H1 (cell line): Measurements from ENCODE around the gene MLLT11. TPM values are rescaled to one million over a fixed set of nuclear protein-coding genes. Genes with fewer than 3 reads are reported as not detected.

ENCODE experiments used
- CTCF ChIA-PET: fragments of 300-600 bp; sonication (Branson Sonifier 250); formaldehyde crosslinking; loops from one replicate; lab custom pipeline; 2021; ENCODE audit not compliant: partially characterized antibody; lab: Charles Lee
- POLR2A ChIA-PET: fragments of 300-600 bp; sonication (Branson Sonifier 250); formaldehyde crosslinking; loops from one replicate; lab custom pipeline; 2021; ENCODE audit warnings: inconsistent platforms; ENCODE audit not compliant: partially characterized antibody; lab: Charles Lee
- DNase-seq, 2 experiments: peaks; one replicate each; pipeline versions ENCODE4 v3.0.0 to v3.0.0-alpha.2; 2010 to 2022; ENCODE audit warnings: low spot score in 2 of 2, low read depth in 1 of 2, mixed read lengths in 1 of 2
- FAIRE-seq: peaks from 2 replicates; lab custom pipeline; 2011; peaks lifted over from hg19 to GRCh38; lab: Jason Lieb, UNC
- H2AFZ ChIP-seq: 2 replicates; pipeline ENCODE4 v1.8.1; 2012; ENCODE audit warnings: low read length, inconsistent platforms
- H2AK5ac ChIP-seq: 2 replicates; pipeline ENCODE4 v1.6.1; 2013; ENCODE audit warnings: low read depth, low read length
- H2BK120ac ChIP-seq: replicated peaks from 2 replicates; pipeline ENCODE3; 2013; ENCODE audit warnings: low read depth, low read length, inconsistent platforms
- H2BK12ac ChIP-seq: 2 replicates; pipeline ENCODE4 v1.6.1; 2013; ENCODE audit warnings: low read depth, low read length
- H2BK15ac ChIP-seq: 2 replicates; pipeline ENCODE4 v1.6.1; 2013; ENCODE audit warnings: low read length
- H2BK20ac ChIP-seq: 2 replicates; pipeline ENCODE4 v1.6.1; 2013; ENCODE audit warnings: low read length
- H2BK5ac ChIP-seq: 2 replicates; pipeline ENCODE4 v1.6.1; 2013; ENCODE audit warnings: low read depth, low read length
- H3K14ac ChIP-seq: 2 replicates; pipeline ENCODE4 v1.6.1; 2013; ENCODE audit warnings: inconsistent platforms; ENCODE audit not compliant: insufficient read length
- H3K18ac ChIP-seq: 2 replicates; pipeline ENCODE4 v1.6.1; 2013; ENCODE audit warnings: low read length; ENCODE audit errors: extremely low read depth
- H3K23ac ChIP-seq: 2 replicates; pipeline ENCODE4 v1.6.1; 2013; ENCODE audit warnings: inconsistent platforms; ENCODE audit not compliant: insufficient read length
- H3K23me2 ChIP-seq: 2 replicates; pipeline ENCODE4 v1.6.1; 2013; ENCODE audit warnings: low read depth, low read length
- H3K27ac ChIP-seq: 2 replicates; pipeline ENCODE4 v1.6.1; 2011; ENCODE audit warnings: low read depth, low read length, inconsistent platforms
- H3K27me3 ChIP-seq, 4 experiments: replicated peaks in 1 of 4; 1 replicate in 1 of 4; 2 replicates in 3 of 4; pipeline versions ENCODE4 v1.6.1 to v1.8.1; 2011 to 2013; ENCODE audit warnings: low read length in 3 of 4, mild to moderate bottlenecking in 3 of 4, inconsistent platforms in 2 of 4, mixed read lengths in 2 of 4, moderate library complexity in 1 of 4; ENCODE audit not compliant: control insufficient read depth in 3 of 4, insufficient read depth in 3 of 4; ENCODE audit errors: extremely low read depth in 1 of 4
- H3K36me3 ChIP-seq, 4 experiments: 2 replicates each; pipeline versions ENCODE4 v1.6.1 to v1.8.1; 2011 to 2013; ENCODE audit warnings: mild to moderate bottlenecking in 4 of 4, low read length in 3 of 4, moderate library complexity in 2 of 4, control low read depth in 1 of 4, inconsistent platforms in 1 of 4; ENCODE audit not compliant: insufficient read depth in 4 of 4, control insufficient read depth in 2 of 4
- H3K4ac ChIP-seq: replicated peaks from 2 replicates; pipeline ENCODE3; 2013; ENCODE audit warnings: low read length, low read depth, mixed read lengths, inconsistent platforms; ENCODE audit not compliant: insufficient read length
- H3K4me1 ChIP-seq, 4 experiments: replicated peaks in 1 of 4; 1 replicate in 1 of 4; 2 replicates in 3 of 4; pipeline versions ENCODE4 v1.6.1 to v1.8.1; 2011 to 2013; ENCODE audit warnings: low read length in 3 of 4, inconsistent platforms in 2 of 4, mixed read lengths in 1 of 4; ENCODE audit not compliant: insufficient read depth in 4 of 4, control insufficient read depth in 3 of 4
- H3K4me2 ChIP-seq, 2 experiments: 2 replicates each; pipeline versions ENCODE4 v1.6.1 to v1.8.1; 2011 to 2013; ENCODE audit warnings: low read depth in 2 of 2, low read length in 2 of 2, control low read depth in 1 of 2, inconsistent platforms in 1 of 2, mild to moderate bottlenecking in 1 of 2; ENCODE audit not compliant: insufficient read depth in 1 of 2
- H3K4me3 ChIP-seq, 4 experiments: fragments of 200-600, 300-600 bp in 1 of 4; sonication (generic), shearing (Covaris generic), sonication (Bioruptor Twin) in 1 of 4; 2 replicates each; pipeline versions ENCODE4 v1.5.1 to v1.8.1; 2011 to 2016; ENCODE audit warnings: low read length in 4 of 4, low read depth in 3 of 4, control low read depth in 2 of 4, inconsistent platforms in 2 of 4, mild to moderate bottlenecking in 2 of 4, mixed read lengths in 1 of 4, moderate library complexity in 1 of 4; ENCODE audit not compliant: insufficient read depth in 2 of 4; ENCODE audit errors: extremely low read depth in 1 of 4
- H3K56ac ChIP-seq: replicated peaks from 2 replicates; pipeline ENCODE3; 2013; ENCODE audit warnings: low read depth, mild to moderate bottlenecking, mixed read lengths, low read length, inconsistent platforms; ENCODE audit not compliant: insufficient read length
- H3K79me1 ChIP-seq: 2 replicates; pipeline ENCODE4 v1.6.1; 2013; ENCODE audit warnings: low read depth, low read length, control low read depth
- H3K79me2 ChIP-seq, 2 experiments: 2 replicates each; pipeline versions ENCODE4 v1.6.1 to v1.8.1; 2012 to 2013; ENCODE audit warnings: low read length in 2 of 2, mild to moderate bottlenecking in 2 of 2, inconsistent platforms in 1 of 2; ENCODE audit not compliant: insufficient read depth in 2 of 2, control insufficient read depth in 1 of 2
- H3K9ac ChIP-seq, 4 experiments: replicated peaks in 1 of 4; 1 replicate in 1 of 4; 2 replicates in 3 of 4; pipeline versions ENCODE4 v1.6.1 to v1.8.1; 2011 to 2013; ENCODE audit warnings: low read depth in 3 of 4, low read length in 3 of 4, control low read depth in 2 of 4, mild to moderate bottlenecking in 2 of 4, moderate library complexity in 2 of 4, inconsistent platforms in 1 of 4; ENCODE audit errors: extremely low read depth in 1 of 4
- H3K9me3 ChIP-seq, 2 experiments: 2 replicates each; pipeline versions ENCODE4 v1.6.1 to v1.8.1; 2012 to 2013; ENCODE audit warnings: mild to moderate bottlenecking in 2 of 2, moderate library complexity in 2 of 2, control low read depth in 1 of 2, inconsistent platforms in 1 of 2, low read depth in 1 of 2, low read length in 1 of 2, mixed read lengths in 1 of 2; ENCODE audit not compliant: insufficient read depth in 2 of 2
- H4K20me1 ChIP-seq, 2 experiments: replicated peaks in 1 of 2; 2 replicates each; pipeline versions ENCODE3 to v1.8.1; 2011 to 2013; ENCODE audit warnings: inconsistent platforms in 2 of 2, low read length in 2 of 2, mild to moderate bottlenecking in 1 of 2; ENCODE audit not compliant: insufficient read depth in 2 of 2, control insufficient read depth in 1 of 2
- H4K5ac ChIP-seq: 2 replicates; pipeline ENCODE4 v1.6.1; 2013; ENCODE audit warnings: low read length, low read depth, mixed read lengths, inconsistent platforms; ENCODE audit not compliant: insufficient read length
- H4K8ac ChIP-seq: 2 replicates; pipeline ENCODE4 v1.8.0; 2013; ENCODE audit warnings: mild to moderate bottlenecking, moderate library complexity, low read length, inconsistent platforms; ENCODE audit not compliant: insufficient read depth; ENCODE audit errors: extremely low read depth
- H4K91ac ChIP-seq: replicated peaks from 2 replicates; pipeline ENCODE3; 2013; ENCODE audit warnings: low read length, mixed read lengths, inconsistent platforms; ENCODE audit not compliant: insufficient read length
- CREB1 ChIP-seq: IDR thresholded peaks from 2 replicates; pipeline ENCODE4 v1.6.1; 2012; ENCODE audit warnings: inconsistent platforms
- EGR1 ChIP-seq: IDR thresholded peaks from 2 replicates; pipeline ENCODE4 v1.6.1; 2011; ENCODE audit warnings: low read depth, low read length, borderline replicate concordance
- GTF2F1 ChIP-seq: IDR thresholded peaks from 2 replicates; pipeline ENCODE4 v1.6.1; 2012; ENCODE audit warnings: low read depth, low read length, improper control_type of control experiment, borderline replicate concordance
- HDAC2 ChIP-seq, 2 experiments: fragments of 300-600 bp in 1 of 2; sonication (generic) in 1 of 2; IDR thresholded peaks; 2 replicates each; pipeline ENCODE4 v1.6.1; 2011 to 2012; ENCODE audit warnings: low read depth in 2 of 2, low read length in 2 of 2, mild to moderate bottlenecking in 2 of 2, moderate library complexity in 2 of 2, borderline replicate concordance in 1 of 2, inconsistent platforms in 1 of 2
- MAX ChIP-seq: IDR thresholded peaks from 2 replicates; pipeline ENCODE4 v1.6.1; 2012; ENCODE audit warnings: inconsistent platforms
- NANOG ChIP-seq: IDR thresholded peaks from 2 replicates; pipeline ENCODE4 v1.6.1; 2011; ENCODE audit warnings: low read length, low read depth, mild to moderate bottlenecking, inconsistent platforms; ENCODE audit not compliant: insufficient read depth, poor library complexity, severe bottlenecking
- RAD21 ChIP-seq, 2 experiments: IDR thresholded peaks in 1 of 2; conservative IDR thresholded peaks in 1 of 2; 2 replicates each; pipeline ENCODE4 v1.6.1; 2011; ENCODE audit warnings: low read depth in 2 of 2, low read length in 2 of 2, improper control_type of control experiment in 1 of 2, inconsistent platforms in 1 of 2, mild to moderate bottlenecking in 1 of 2, moderate library complexity in 1 of 2
- RFX5 ChIP-seq: IDR thresholded peaks from 2 replicates; pipeline ENCODE4 v1.6.1; 2011; ENCODE audit warnings: low read depth, low read length, improper control_type of control experiment, borderline replicate concordance
- RNF2 ChIP-seq: fragments of 200-900, 300-1000 bp; sonication (generic); IDR thresholded peaks from 2 replicates; pipeline ENCODE4 v1.7.1; 2016; ENCODE audit warnings: borderline replicate concordance, low read depth, mild to moderate bottlenecking, antibody characterized with exemption, low read length; ENCODE audit not compliant: poor library complexity, severe bottlenecking; ENCODE audit errors: missing control alignments
- SAP30 ChIP-seq: fragments of 300-600 bp; sonication (generic); IDR thresholded peaks from 2 replicates; pipeline ENCODE4 v1.7.1; 2012; ENCODE audit warnings: low read length, moderate library complexity, mild to moderate bottlenecking, inconsistent platforms; ENCODE audit not compliant: insufficient read depth, insufficient replicate concordance
- SUZ12 ChIP-seq: fragments of 200-600 bp; sonication (generic); IDR thresholded peaks from 2 replicates; pipeline ENCODE4 v1.6.1; 2012; ENCODE audit warnings: mild to moderate bottlenecking, inconsistent platforms, low read length, moderate library complexity, mixed read lengths
- TBP ChIP-seq: IDR thresholded peaks from 2 replicates; pipeline ENCODE4 v1.6.1; 2011; ENCODE audit warnings: low read depth, low read length, improper control_type of control experiment
- YY1 ChIP-seq: IDR thresholded peaks from 2 replicates; pipeline ENCODE4 v1.6.1; 2011; ENCODE audit warnings: low read depth, mild to moderate bottlenecking, low read length
- WGBS, 2 experiments: shearing (Covaris generic) in 1 of 2; methylation state at CpG; one replicate each; pipeline versions ENCODE4 v1.1.6 to v1.1.7; 2013 to 2015; ENCODE audit warnings: low lambda C conversion rate in 2 of 2, mixed read lengths in 2 of 2, inconsistent platforms in 1 of 2, low coverage in 1 of 2, missing lambda C conversion rate in 1 of 2; ENCODE audit not compliant: insufficient replicate concordance in 2 of 2, insufficient coverage in 1 of 2, insufficient read length in 1 of 2; ENCODE audit errors: extremely low coverage in 1 of 2, missing lambda C conversion rate in 1 of 2; 5-methylcytosine and 5-hydroxymethylcytosine counted together
- polyA plus RNA-seq, 7 experiments: library from polyadenylated mRNA; depleted of rRNA in 3 of 7; stranded (reverse) in 5 of 7; unstranded in 2 of 7; fragments of >200 nt in 5 of 7; fragments of 200-250 nt in 2 of 7; gene quantifications; 1 replicate in 5 of 7; 2 replicates in 1 of 7; 4 replicates in 1 of 7; pipeline versions ENCODE4 v1.2.1 to v1.2.3, GENCODE V29; 2011 to 2013; ENCODE audit warnings: missing spikeins in 2 of 7, mixed read lengths in 2 of 7
- total RNA-seq: library from RNA; stranded (reverse); fragmentation: NEBNext Ultra II Directional; extraction: Animal tissue kit (Norgen Biotek cat#: 25700); gene quantifications from 2 replicates; pipeline ENCODE4 v1.2.1, GENCODE V29; 2021

The MLLT11 gene
- total and polyA plus RNA-seq, 2 of the 8 experiments (the other 6 are each of a cell fraction or from before 2014, with no cell fraction given) = 13.7 to 18.1 TPM

GRCh38 chr1:151108331-151108730, 48.1 kb downstream of the MLLT11 start:
- H3K23me2 ChIP-seq = no peaks in the 10 kb centered on the region
- H3K9me3 ChIP-seq = no peaks in the 10 kb centered on the region
- CTCF ChIA-PET = interaction anchor here (7.3 kb wide), 1 partner anchor 8 kb away, joined by 64 read pairs; no protein-coding TSS in a partner anchor
- H3K4me3 ChIP-seq = no peak overlapping the region
- H3K79me2 ChIP-seq = no peaks in the 10 kb centered on the region
- H3K79me1 ChIP-seq = no peaks in the 10 kb centered on the region
- H3K27me3 ChIP-seq = no peaks in the 10 kb centered on the region
- H3K36me3 ChIP-seq = no peaks in the 10 kb centered on the region
- no peak overlapping the region for H3K14ac ChIP-seq
- no peak overlapping the region for H4K5ac ChIP-seq
- no peak overlapping the region for H3K56ac ChIP-seq
- H3K18ac ChIP-seq = no peak overlapping the region
- no peaks in the 10 kb centered on the region for H4K20me1 ChIP-seq
- H2BK15ac ChIP-seq = no peak overlapping the region
- H3K4ac ChIP-seq = no peak overlapping the region
- H2AK5ac ChIP-seq = no peak overlapping the region
- no peak overlapping the region for H2BK5ac ChIP-seq
- H2BK120ac ChIP-seq = no peak overlapping the region
- H2AFZ ChIP-seq = no peak overlapping the region
- no peaks in the 10 kb centered on the region for H3K4me1 ChIP-seq
- H3K9ac ChIP-seq = no peak overlapping the region
- WGBS, 2 experiments = 88% methylated on average over 5 of the region's 5 CpGs; no CpG with 5 or more reads in 1 of the 2 experiments
- POLR2A ChIA-PET = interaction anchor here (1.5 kb wide), 1 partner anchor 61 kb away, joined by 3 read pairs; the partner anchor contains the start of gene C1orf56
- DNase-seq = no peak
- H3K27ac ChIP-seq = no peak overlapping the region
- no peak overlapping the region for H3K23ac ChIP-seq
- H2BK20ac ChIP-seq = no peak overlapping the region
- H2BK12ac ChIP-seq = no peak overlapping the region
- FAIRE-seq = no peak
- H3K4me2 ChIP-seq = no peak overlapping the region
- H4K8ac ChIP-seq = no peak overlapping the region
- H4K91ac ChIP-seq = no peak overlapping the region
- no peak for TF ChIP-seq MAX
- no peak for TF ChIP-seq HDAC2 (IDR thresholded peaks at IDR 0.05; ENCODE audit: borderline replicate concordance in 1 of 2, low read depth in 2 of 2, low read length in 2 of 2)
- TF ChIP-seq YY1 = no peak
- TF ChIP-seq TBP = no peak
- TF ChIP-seq RAD21 (IDR thresholded peaks at IDR 0.05 in 1 of 2, conservative IDR thresholded peaks at IDR 0.05 in 1 of 2; ENCODE audit: low read depth in 2 of 2, low read length in 2 of 2) = no peak
- TF ChIP-seq CREB1 = no peak
- TF ChIP-seq SAP30 = no peak
- no peak for TF ChIP-seq EGR1
- TF ChIP-seq SUZ12 = no peak
- TF ChIP-seq NANOG = no peak
- no peak for TF ChIP-seq RFX5
- no peak for TF ChIP-seq GTF2F1
- no peak for TF ChIP-seq RNF2
